ENCODE measurements around the gene EDAR.

- TF ChIP-seq CTCF (IDR thresholded peaks at IDR 0.05) (no peak), EP300 (IDR thresholded peaks at IDR 0.05) (no peak)
These were observed 99.1 kb downstream of the EDAR start for GRCh38 chr2:108889907-108890306.

Data from upper lobe of left lung (tissue), 4 donors.